Measurements from ENCODE around the gene CLECL1.
A peak's percentile ranks its signal among the peaks of the same experiment; 100 is the strongest.

Gene CLECL1

DNA sequence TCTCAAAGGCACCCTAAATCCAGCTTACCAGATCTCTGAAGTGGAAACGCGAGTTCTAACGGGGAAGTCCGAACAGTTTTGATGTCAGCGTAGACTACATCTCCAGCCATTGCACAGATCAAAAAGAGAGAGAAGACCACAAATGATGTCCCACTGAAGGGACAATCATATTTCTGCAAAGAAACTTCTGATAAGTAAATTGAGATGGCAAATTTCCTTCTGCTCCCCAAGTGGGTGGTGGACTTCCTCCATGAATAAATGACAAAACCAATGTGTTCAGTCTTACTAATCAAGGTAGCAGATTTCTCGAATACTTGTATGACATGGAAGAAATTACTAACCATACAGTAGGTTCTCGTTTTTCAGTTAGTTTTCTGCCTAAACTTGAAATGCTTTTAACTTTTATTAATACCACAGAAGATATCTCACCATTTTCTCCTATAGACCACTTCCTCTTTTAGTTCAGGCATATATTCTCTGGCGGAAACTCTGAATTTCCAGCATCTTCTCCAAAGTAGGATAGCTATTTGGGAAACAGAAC, at the start of gene CLECL1:
TSS of gene CLECL1 (minus strand) at position 177 of the 541 bp plus-strand sequence.
- DNase-seq (ENCODE audit: low read depth) = no peak

DNA sequence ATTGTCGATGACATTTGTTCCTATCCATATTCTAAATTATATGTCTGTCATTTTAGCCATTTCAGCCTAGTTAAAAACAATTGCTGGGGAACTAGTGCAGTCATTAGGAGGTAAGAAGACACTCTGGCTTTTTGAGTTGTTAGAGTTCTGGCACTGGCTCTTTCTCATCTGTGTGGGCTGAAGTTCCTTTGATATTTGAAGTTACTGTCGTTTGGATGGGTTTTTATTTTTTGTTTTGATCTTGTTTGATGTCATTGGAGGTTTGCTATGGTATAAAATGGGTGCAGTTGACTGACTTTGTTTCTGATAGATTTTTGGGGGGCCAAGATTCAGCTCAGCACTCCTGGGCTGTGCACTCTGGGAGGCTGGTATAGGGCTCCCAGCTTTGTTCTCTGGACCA, 48.5 kb upstream of the CLECL1 start:
- no peak for DNase-seq (ENCODE audit: low read depth)

- no peak for DNase-seq (ENCODE audit: low read depth)
Measured at GRCh38 chr12:9779209-9779608, 46.3 kb upstream of the CLECL1 start.

DNA sequence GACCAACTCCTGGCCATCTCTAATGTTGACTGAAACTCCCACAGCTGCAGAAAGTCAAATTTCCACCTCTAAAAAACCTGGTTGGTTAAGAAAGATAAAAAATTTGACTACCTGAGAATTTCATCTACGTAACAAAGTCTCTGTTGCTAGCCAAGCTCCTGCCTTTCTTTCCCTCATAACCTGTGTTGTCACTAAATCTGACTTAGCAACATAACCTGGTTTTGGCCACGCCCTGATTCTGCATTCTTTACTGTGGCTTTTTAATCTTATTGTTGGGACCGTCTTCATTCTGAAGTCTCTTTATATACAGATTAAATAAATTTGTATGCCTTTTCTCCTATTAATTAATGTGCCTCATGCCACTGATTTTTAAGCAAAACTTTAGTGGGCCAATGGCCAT, 43.9 kb upstream of the CLECL1 start:
- no peak for DNase-seq (ENCODE audit: low read depth)

DNA sequence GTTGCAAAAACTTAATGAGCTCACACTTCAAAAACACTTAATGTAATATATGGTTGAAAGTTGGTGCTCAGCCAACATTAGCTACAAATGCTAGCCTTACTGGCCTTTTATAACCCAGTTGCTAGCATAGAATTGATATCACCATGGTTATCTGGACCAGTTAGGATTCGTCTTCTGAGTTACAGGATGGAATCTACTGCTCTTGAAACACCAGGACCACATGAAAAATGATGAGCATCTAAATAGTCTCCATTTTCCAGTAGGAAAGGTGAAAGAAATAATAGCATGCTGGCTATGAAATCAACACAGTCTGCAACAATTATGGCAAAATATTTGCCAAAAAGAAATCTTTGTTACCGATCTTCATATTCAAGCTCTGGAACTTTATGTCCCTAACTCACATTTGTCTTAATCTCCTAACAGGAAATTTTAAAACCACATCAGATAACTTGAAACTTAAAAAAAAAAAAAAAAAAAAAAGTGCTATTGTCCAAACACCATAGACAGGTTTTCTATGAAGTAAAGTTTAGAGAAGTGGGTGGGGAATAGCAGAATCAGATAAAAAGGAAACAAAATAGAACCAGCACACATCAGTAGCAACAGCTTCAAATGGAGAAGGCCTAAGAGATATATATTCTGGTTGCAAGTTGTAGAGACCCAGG, 40.5 kb upstream of the CLECL1 start:
- DNase-seq (ENCODE audit: low read depth) = no peak

GRCh38 chr12:9763025-9763424, 30.1 kb upstream of the CLECL1 start:
- no peak for DNase-seq (ENCODE audit: low read depth)

- DNase-seq (ENCODE audit: low read depth) = no peak
Measured at GRCh38 chr12:9762369-9762768, 29.5 kb upstream of the CLECL1 start.

DNA sequence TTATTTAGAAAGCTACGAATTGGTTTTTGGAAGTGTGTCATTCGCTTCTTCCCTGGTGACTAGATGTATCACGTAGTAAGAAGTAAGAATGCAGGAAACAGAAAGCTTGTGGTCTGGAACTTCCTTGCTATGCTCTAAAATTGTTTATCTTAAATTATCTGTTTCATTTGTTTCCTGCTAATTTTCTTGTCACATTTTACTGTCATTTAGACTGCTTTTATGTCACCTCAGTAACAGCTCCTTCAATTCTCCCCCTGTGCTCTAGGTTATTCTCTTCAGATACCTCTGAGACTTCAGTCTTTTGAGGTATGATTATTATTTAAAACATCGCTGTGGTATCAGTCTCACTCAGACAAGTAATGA, 28.5 kb upstream of the CLECL1 start:
- DNase-seq (ENCODE audit: low read depth) = no peak

GRCh38 chr12:9760699-9761418, 28.0 kb upstream of the CLECL1 start, which contains the start of gene CD69:
CD69 (minus strand) TSS chr12:9760901; CDS start chr12:9760820, 81 bp downstream.
- DNase-seq (ENCODE audit: low read depth) = peak; percentile 60

- DNase-seq (ENCODE audit: low read depth) = no peak
Measured at GRCh38 chr12:9760120-9760519, 27.2 kb upstream of the CLECL1 start.

DNA sequence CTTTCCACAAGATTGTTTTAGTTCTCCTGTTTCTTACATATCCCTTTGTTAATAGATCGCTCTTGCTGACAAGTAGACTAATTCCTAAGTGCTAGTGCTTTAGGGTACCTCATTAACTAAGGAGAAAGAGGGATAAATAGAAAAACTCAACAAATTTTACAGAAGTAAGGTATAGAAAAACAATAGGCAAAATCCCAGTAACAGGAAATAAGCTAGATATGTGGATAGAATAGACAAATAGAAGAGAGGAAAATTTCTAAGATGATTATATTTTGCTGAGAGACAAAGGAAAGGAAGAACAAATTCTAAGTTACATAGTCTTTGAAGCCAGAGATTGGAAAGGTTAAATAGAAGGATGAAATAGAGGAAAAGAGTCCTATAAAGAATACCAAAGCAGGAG, 26.8 kb upstream of the CLECL1 start:
- DNase-seq (ENCODE audit: low read depth) = no peak

DNA sequence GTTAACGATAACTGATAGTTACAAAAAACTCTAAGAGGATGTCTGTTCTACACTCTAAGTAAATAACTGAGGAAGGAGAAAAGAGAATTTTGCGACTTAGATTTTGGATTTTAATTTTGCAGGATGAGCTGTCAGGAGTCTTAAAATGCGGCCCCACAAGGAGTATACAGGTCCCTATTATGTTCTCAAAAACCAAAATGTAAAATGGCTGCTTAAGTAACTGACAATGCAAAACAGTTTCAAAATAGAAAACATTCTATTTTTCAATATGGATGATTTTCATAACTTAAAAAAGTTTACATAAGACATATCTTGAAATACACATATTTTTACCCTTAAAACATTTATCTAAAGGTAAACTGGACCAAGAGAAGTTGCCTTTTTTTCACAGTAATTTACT, 25.2 kb upstream of the CLECL1 start:
- no peak for DNase-seq (ENCODE audit: low read depth)

GRCh38 chr12:9757433-9758025, 24.6 kb upstream of the CLECL1 start:
- no peak for DNase-seq (ENCODE audit: low read depth)

- DNase-seq (ENCODE audit: low read depth) = no peak
Measured at GRCh38 chr12:9756706-9757105, 23.8 kb upstream of the CLECL1 start.

DNA sequence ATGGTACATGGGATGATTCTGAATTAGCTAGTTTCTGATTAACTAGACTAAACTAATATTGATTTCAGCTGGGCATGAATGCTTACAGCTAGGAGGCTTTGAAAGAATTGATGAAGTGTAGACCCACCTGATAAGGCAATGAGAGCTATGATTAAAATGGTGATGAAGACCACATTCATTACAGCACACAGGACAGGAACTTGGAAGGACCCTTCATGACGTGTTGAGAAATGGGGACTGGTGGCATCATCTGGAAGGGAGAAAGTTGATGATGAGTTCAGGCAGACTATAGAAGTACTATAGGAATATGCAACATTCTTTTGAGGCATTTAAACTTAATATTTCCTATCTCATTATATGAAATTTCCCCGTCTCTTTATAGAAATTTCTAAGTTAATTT, 23.3 kb upstream of the CLECL1 start:
- DNase-seq (ENCODE audit: low read depth) = no peak

DNA sequence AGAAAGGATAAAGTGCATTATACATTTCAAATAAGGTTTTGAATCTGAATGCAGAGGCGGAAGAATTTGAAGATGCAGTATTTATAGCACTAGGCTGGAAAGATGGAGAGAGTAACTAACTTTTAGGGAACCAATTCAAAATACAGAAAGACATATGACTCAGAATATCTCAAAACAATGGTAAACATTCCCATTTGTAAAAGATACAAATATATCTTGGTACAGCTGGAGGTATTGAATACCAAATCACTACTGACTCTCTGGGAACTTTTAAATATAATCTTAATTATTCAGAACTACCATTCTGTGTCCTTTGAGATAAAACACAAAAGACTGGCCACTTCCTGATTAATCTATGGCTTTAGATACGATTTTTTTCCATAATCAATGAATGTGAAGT, 22.7 kb upstream of the CLECL1 start:
- DNase-seq (ENCODE audit: low read depth) = no peak

GRCh38 chr12:9755035-9755434, 22.1 kb upstream of the CLECL1 start:
- DNase-seq (ENCODE audit: low read depth) = no peak

DNA sequence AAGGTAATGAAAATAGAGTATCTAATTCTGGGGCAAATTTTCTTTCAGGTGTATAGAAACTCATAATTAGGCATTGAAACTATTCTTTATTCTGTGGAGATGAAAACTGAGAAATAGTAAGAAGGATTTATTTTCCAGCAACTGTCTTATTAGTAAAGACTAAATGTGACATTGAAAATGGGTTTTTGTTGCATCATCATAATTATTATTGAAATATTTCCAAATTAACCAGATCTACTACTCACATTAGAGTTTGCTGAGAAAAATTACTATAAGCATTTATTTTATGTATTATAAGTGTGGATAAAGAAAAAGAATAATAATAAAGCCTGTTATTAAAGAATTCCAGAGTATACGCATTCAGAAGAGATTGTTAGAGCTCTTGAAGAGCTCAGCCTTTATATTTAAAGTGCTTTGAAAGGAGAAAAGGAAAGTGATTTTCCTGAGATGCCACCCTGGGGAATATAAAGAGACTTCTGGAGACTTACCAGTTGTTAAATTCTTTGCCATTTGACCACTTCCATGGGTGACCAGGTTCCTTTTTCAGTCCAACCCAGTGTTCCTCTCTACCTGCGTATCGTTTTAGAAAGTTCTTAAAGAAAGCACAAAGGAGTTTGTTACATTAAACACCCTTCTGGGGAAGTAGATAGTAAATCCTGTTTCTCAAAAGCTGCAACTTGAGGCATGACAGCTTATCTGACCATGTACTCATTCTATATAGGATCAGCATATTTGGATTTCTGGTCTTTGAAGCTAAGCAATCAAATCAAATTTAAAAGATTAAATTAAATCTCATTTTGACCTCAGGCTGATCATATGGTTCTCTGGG, 21.4 kb upstream of the CLECL1 start:
- no peak for DNase-seq (ENCODE audit: low read depth)

DNA sequence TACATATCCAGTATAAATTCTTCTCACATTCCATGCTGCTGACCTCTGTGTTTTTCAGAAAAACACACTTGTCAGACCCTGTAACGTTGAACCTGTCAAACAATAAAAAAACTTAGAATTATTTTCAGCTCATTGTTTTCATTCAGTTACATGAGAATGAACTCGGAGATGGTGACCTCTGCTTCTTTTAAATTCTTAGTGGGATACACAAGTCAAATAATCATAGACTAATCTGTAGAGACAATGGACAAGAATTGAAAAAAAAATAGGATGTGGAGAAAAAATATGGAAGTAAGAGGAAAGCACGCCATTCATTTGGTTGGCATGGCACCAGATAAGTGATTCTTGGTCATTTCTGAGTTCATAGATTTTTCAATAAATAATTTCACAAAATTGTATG, 20.6 kb upstream of the CLECL1 start:
- DNase-seq (ENCODE audit: low read depth) = no peak

GRCh38 chr12:9753073-9753472, 20.2 kb upstream of the CLECL1 start:
- no peak for DNase-seq (ENCODE audit: low read depth)

DNA sequence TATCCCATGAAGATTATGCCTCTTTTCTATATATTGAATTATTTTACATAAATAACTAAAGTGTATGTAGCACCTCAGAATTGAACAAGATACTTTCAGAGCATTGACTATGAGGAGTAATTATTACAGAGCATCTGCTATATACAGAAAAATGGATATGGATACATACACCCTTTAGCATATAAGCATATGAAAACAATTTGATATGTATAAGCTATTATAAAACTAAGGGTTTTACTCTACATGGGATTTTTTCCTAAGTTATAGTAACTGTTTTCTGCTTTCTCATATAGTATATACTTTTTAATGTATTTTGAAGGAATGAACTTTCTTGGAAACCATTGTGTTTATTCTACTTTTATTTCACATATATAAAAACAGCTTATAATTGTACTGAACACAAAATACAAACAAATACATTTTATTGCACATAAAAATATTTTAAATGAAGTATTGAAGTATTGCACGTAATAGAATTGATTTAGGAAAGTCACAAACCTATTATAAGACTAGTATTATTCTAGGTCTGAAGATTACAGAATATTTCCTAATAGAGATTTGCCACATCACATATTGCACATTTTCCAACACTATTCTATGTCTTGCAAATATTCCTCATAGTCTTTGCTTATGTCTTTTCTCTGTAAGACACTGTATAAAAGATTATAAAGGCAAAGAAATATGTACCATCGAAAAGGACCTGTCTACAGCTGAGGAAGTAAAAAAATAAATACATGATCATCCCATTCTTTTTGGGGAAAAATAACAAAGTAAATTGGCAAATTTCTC, 19.4 kb upstream of the CLECL1 start:
- no peak for DNase-seq (ENCODE audit: low read depth)

Measured in stimulated activated CD8-positive, alpha-beta memory T cell treated with anti-CD3 and anti-CD28 coated beads, Interleukin-12 subunit alpha, Interleukin-12 subunit beta, amount 100 ng/mL, for 1 hour (primary cell).